Tibial nerve (tissue), 4 donors: ENCODE results near the gene PLLP. TPM values are rescaled to one million over a fixed set of nuclear protein-coding genes. Genes with fewer than 3 reads are reported as not detected.

ENCODE experiments used
- DNase-seq, 2 donors: peaks; one replicate each; pipeline ENCODE4 v3.0.0-alpha.2; 2019; ENCODE audit warnings: low spot score in 2 of 2
- H3K27ac ChIP-seq, 4 donors: fragments of 200-600 bp; sonication (generic) in 3 of 4; one replicate each; pipeline ENCODE4 v1.5.1; 2017 to 2019; ENCODE audit warnings: mild to moderate bottlenecking in 1 of 4
- H3K27me3 ChIP-seq, 2 donors: fragments of 200-600 bp; sonication (generic) in 1 of 2; one replicate each; pipeline versions ENCODE4 v1.5.1 to v1.6.0; 2017 to 2019
- H3K36me3 ChIP-seq, 3 donors: fragments of 200-600 bp; sonication (generic); one replicate each; pipeline ENCODE4 v1.5.1; 2018 to 2019
- H3K4me1 ChIP-seq, 4 donors: fragments of 200-600 bp; sonication (generic) in 3 of 4; one replicate each; pipeline ENCODE4 v1.5.1; 2017 to 2019
- H3K4me3 ChIP-seq, 4 donors: fragments of 200-600 bp; sonication (generic) in 3 of 4; one replicate each; pipeline ENCODE4 v1.5.1; 2017 to 2019; ENCODE audit warnings: mild to moderate bottlenecking in 1 of 4, moderate library complexity in 1 of 4
- H3K9me3 ChIP-seq, 4 donors: fragments of 200-600 bp; sonication (generic) in 3 of 4; one replicate each; pipeline ENCODE4 v1.5.1; 2017 to 2019
- CTCF ChIP-seq, 5 experiments: fragments of 200-600 bp in 3 of 5; fragments of 450-650 bp in 2 of 5; sonication (generic) in 3 of 5; IDR thresholded peaks; one replicate each; pipeline ENCODE4 v1.5.1; 2016 to 2019; ENCODE audit warnings: antibody characterized with exemption in 5 of 5, mild to moderate bottlenecking in 3 of 5, moderate library complexity in 2 of 5
- EP300 ChIP-seq, 2 donors: sonication (generic); formaldehyde crosslinking; IDR thresholded peaks; one replicate each; pipeline ENCODE4 v1.6.1; 2017; ENCODE audit warnings: antibody characterized with exemption in 2 of 2, mild to moderate bottlenecking in 1 of 2
- POLR2A ChIP-seq, 2 donors: fragments of 450-650 bp; IDR thresholded peaks; one replicate each; pipeline ENCODE4 v1.6.1; 2017; ENCODE audit warnings: antibody characterized with exemption in 2 of 2, mild to moderate bottlenecking in 2 of 2, moderate library complexity in 2 of 2
- WGBS, 2 donors: methylation state at CpG; one replicate each; pipeline ENCODE4 v1.1.5; 2018; 5-methylcytosine and 5-hydroxymethylcytosine counted together
- total RNA-seq, 4 donors: library from RNA; depleted of rRNA; stranded (reverse); fragments of >200 nt; gene quantifications; one replicate each; pipeline ENCODE4 v1.1.0, GENCODE V29; 2016

PLLP gene
- total RNA-seq, 4 donors from 2014 or later: 162 to 363 (median 321) TPM

- Histone ChIP-seq H3K4me1 (peaks cover 0 to 61% (median 19%) of the 10 kb centered on the region in 4 donors), H3K27ac (peak overlapping the region; percentile 10 to 91 (median 62)), H3K27me3 (no peaks in the 10 kb centered on the region), H3K4me3 (no peak overlapping the region), H3K36me3 (peaks cover 0 to 32% (median 0%) of the 10 kb centered on the region in 3 donors), H3K9me3 (no peaks in the 10 kb centered on the region)
- DNase-seq: no peak
- WGBS, 2 donors: 12 to 21% methylated on average over 16 of the region's 16 CpGs
- TF ChIP-seq EP300 (IDR thresholded peaks at IDR 0.05): peak in 1 of 2 donors; percentile 67
- no peak for TF ChIP-seq POLR2A (IDR thresholded peaks at IDR 0.05)
Measured at GRCh38 chr16:57260294-57260929, 24.1 kb downstream of the PLLP start.

GRCh38 chr16:57258910-57259475 is 25.5 kb downstream of the PLLP start:
- peak overlapping the region in 1 of 4 donors; percentile 91 for H3K27ac ChIP-seq
- peaks cover 0 to 46% (median 0%) of the 10 kb centered on the region in 3 donors for H3K36me3 ChIP-seq
- H3K27me3 ChIP-seq: no peaks in the 10 kb centered on the region
- peaks cover 0 to 51% (median 19%) of the 10 kb centered on the region in 4 donors for H3K4me1 ChIP-seq
- H3K9me3 ChIP-seq: no peaks in the 10 kb centered on the region
- WGBS, 2 donors: 45 to 71% methylated on average over 1 of the region's 1 CpG
- H3K4me3 ChIP-seq: no peak overlapping the region
- TF ChIP-seq EP300 (IDR thresholded peaks at IDR 0.05): no peak
- no peak for TF ChIP-seq CTCF (IDR thresholded peaks at IDR 0.05)
- no peak for DNase-seq

- no peaks in the 10 kb centered on the region for H3K9me3 ChIP-seq
- TF ChIP-seq CTCF (IDR thresholded peaks at IDR 0.05) (no peak), POLR2A (IDR thresholded peaks at IDR 0.05) (no peak), EP300 (IDR thresholded peaks at IDR 0.05) (no peak)
- DNase-seq: no peak
- H3K27ac ChIP-seq: peak overlapping the region in 1 of 4 donors; percentile 91
- 92 to 94% methylated on average over 18 of the region's 18 CpGs for WGBS, 2 donors
- H3K4me3 ChIP-seq: no peak overlapping the region
- H3K36me3 ChIP-seq: peaks cover 0 to 52% (median 0%) of the 10 kb centered on the region in 3 donors
- H3K4me1 ChIP-seq: peaks cover 0 to 44% (median 19%) of the 10 kb centered on the region in 4 donors
- no peaks in the 10 kb centered on the region for H3K27me3 ChIP-seq
Measured at GRCh38 chr16:57258226-57258909, 26.1 kb downstream of the PLLP start.

GRCh38 chr16:57257455-57258070 is 26.9 kb downstream of the PLLP start:
- no peak for DNase-seq
- 79 to 80% methylated on average over 13 of the region's 13 CpGs for WGBS, 2 donors
- Histone ChIP-seq H3K9me3 (no peaks in the 10 kb centered on the region), H3K27ac (peak overlapping the region in 2 of 4 donors; percentile 41 to 56), H3K36me3 (peaks cover 0 to 60% (median under 1%) of the 10 kb centered on the region in 3 donors), H3K4me1 (peaks cover 0 to 36% (median 16%) of the 10 kb centered on the region in 4 donors), H3K27me3 (no peaks in the 10 kb centered on the region), H3K4me3 (no peak overlapping the region)
- TF ChIP-seq CTCF (IDR thresholded peaks at IDR 0.05): no peak
- TF ChIP-seq POLR2A (IDR thresholded peaks at IDR 0.05): no peak
- no peak for TF ChIP-seq EP300 (IDR thresholded peaks at IDR 0.05)

- H3K36me3 ChIP-seq: peaks cover 0 to 68% (median 5%) of the 10 kb centered on the region in 3 donors
- no peak for DNase-seq
Measured at GRCh38 chr16:57256601-57257395, 27.7 kb downstream of the PLLP start.

More at GRCh38 chr16:57256601-57257395, 27.7 kb downstream of the PLLP start:
- Histone ChIP-seq H3K4me1 (peaks cover 0 to 31% (median 15%) of the 10 kb centered on the region in 4 donors), H3K27me3 (no peaks in the 10 kb centered on the region), H3K4me3 (no peak overlapping the region), H3K9me3 (no peaks in the 10 kb centered on the region), H3K27ac (peak overlapping the region in 2 of 4 donors; percentile 41 to 56)
- WGBS, 2 donors: 84 to 86% methylated on average over 12 to 14 of the region's 16 CpGs
- TF ChIP-seq CTCF (IDR thresholded peaks at IDR 0.05) (no peak), POLR2A (IDR thresholded peaks at IDR 0.05) (no peak), EP300 (IDR thresholded peaks at IDR 0.05) (no peak)
